ENCODE data around the gene TRIM67.
"Not testable (repeated sequence)": the region's sequence is repeated elsewhere in the genome, so short reads cannot be mapped to it uniquely, and the experiment has no call there.

TRIM67 gene

DNA sequence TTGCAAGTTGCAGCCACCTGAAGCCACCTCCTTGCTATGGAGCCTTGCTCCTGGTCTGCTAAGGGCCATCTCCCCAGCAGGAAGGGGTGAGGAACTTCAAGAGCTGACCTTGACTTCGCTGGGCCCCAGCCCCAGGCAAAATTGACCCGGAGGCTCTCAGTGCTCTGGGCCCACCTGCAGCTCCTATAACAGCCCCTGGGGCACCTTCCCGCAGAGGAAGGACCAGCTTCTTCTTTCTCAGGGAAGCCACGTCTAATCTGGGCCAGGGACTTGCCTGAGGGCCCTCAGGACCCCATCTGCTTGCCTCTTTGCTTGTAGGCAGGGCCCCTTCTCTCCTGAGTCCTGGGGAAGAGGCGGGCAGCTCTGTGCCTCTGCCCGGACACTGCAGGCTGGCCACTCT lies 48.3 kb downstream of the TRIM67 start:
- no peak for ATAC-seq
- TF ChIP-seq ESRRG (CRISPR knock-in tag; IDR thresholded peaks at IDR 0.05) = no peak
- no peak for TF ChIP-seq ZNF565 (CRISPR knock-in tag; conservative IDR thresholded peaks at IDR 0.05; ENCODE audit: low read depth)
- no peak for TF ChIP-seq ARNTL (CRISPR knock-in tag; IDR thresholded peaks at IDR 0.05; ENCODE audit: borderline replicate concordance, low read depth)
- TF ChIP-seq TOX (CRISPR knock-in tag; IDR thresholded peaks at IDR 0.05; ENCODE audit: borderline replicate concordance) = no peak
- no peak for TF ChIP-seq SNAI2 (CRISPR knock-in tag; IDR thresholded peaks at IDR 0.05)
- no peak for TF ChIP-seq PPARA (CRISPR knock-in tag; IDR thresholded peaks at IDR 0.05; ENCODE audit: borderline replicate concordance)
- TF ChIP-seq, protein P1, sequence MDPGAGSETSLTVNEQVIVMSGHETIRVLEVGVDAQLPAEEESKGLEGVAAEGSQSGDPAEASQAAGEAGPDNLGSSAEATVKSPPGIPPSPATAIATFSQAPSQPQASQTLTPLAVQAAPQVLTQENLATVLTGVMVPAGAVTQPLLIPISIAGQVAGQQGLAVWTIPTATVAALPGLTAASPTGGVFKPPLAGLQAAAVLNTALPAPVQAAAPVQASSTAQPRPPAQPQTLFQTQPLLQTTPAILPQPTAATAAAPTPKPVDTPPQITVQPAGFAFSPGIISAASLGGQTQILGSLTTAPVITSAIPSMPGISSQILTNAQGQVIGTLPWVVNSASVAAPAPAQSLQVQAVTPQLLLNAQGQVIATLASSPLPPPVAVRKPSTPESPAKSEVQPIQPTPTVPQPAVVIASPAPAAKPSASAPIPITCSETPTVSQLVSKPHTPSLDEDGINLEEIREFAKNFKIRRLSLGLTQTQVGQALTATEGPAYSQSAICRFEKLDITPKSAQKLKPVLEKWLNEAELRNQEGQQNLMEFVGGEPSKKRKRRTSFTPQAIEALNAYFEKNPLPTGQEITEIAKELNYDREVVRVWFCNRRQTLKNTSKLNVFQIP (CRISPR knock-in tag; IDR thresholded peaks at IDR 0.05; ENCODE audit: borderline replicate concordance, low read depth) = no peak
- no peak for TF ChIP-seq GLIS3 (CRISPR knock-in tag; IDR thresholded peaks at IDR 0.05)
- no peak for TF ChIP-seq OSR1 (CRISPR knock-in tag; IDR thresholded peaks at IDR 0.05)
- TF ChIP-seq ZFP3 (CRISPR knock-in tag; IDR thresholded peaks at IDR 0.05) = no peak
- TF ChIP-seq ZNF8 (CRISPR knock-in tag; IDR thresholded peaks at IDR 0.05) = no peak
- no peak for TF ChIP-seq BACH2 (CRISPR knock-in tag; IDR thresholded peaks at IDR 0.05; ENCODE audit: borderline replicate concordance)
- no peak for TF ChIP-seq ZNF70 (CRISPR knock-in tag; IDR thresholded peaks at IDR 0.05)
- TF ChIP-seq RARB (CRISPR knock-in tag; IDR thresholded peaks at IDR 0.05) = no peak

DNA sequence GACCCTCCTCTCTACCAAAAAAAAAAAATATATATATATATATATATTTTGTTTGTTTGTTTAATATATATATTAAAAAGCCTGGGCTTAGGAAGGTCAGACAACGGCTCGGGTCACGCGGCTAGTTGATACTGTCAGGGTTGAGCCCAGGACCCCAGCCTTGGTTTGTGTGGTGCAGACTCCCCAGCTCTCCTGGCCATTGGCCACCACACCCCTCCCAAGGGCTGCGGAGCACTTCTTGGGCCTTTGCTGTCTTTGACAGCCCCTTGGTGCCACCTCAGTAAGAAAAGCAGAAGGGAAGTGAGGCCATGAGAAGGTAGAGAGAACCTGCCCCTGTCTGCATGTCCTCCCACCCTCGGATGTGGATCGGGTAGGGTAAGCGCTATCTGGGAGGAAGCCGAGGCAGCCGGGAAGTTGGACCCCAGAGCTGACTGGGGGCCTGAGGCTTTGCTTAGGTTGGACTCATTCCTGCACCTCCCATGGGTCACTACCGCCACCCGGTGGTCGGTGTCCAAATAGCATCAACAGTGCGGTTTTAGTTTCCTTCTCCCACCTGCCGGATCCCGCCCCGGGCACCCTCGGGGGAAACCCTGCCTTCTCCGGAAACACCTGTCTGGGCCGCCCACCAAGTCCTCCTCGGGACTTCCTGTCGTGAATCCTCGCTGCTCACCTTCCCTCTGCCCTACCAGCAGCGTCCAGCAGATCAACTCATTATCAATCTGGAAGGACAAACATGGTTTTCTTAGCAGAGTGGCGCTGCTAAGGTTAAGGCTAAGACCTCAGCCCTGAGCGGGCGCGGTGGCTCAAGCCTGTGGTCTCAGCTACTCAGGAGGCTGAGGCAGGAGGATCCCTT lies 49.4 kb downstream of the TRIM67 start:
- TF ChIP-seq, protein P2, sequence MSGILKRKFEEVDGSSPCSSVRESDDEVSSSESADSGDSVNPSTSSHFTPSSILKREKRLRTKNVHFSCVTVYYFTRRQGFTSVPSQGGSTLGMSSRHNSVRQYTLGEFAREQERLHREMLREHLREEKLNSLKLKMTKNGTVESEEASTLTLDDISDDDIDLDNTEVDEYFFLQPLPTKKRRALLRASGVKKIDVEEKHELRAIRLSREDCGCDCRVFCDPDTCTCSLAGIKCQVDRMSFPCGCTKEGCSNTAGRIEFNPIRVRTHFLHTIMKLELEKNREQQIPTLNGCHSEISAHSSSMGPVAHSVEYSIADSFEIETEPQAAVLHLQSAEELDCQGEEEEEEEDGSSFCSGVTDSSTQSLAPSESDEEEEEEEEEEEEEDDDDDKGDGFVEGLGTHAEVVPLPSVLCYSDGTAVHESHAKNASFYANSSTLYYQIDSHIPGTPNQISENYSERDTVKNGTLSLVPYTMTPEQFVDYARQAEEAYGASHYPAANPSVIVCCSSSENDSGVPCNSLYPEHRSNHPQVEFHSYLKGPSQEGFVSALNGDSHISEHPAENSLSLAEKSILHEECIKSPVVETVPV (CRISPR knock-in tag; IDR thresholded peaks at IDR 0.05) = no peak
- TF ChIP-seq, protein P3, sequence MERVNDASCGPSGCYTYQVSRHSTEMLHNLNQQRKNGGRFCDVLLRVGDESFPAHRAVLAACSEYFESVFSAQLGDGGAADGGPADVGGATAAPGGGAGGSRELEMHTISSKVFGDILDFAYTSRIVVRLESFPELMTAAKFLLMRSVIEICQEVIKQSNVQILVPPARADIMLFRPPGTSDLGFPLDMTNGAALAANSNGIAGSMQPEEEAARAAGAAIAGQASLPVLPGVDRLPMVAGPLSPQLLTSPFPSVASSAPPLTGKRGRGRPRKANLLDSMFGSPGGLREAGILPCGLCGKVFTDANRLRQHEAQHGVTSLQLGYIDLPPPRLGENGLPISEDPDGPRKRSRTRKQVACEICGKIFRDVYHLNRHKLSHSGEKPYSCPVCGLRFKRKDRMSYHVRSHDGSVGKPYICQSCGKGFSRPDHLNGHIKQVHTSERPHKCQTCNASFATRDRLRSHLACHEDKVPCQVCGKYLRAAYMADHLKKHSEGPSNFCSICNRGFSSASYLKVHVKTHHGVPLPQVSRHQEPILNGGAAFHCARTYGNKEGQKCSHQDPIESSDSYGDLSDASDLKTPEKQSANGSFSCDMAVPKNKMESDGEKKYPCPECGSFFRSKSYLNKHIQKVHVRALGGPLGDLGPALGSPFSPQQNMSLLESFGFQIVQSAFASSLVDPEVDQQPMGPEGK (CRISPR knock-in tag; IDR thresholded peaks at IDR 0.05; ENCODE audit: borderline replicate concordance) = no peak
- TF ChIP-seq ZNF8 (CRISPR knock-in tag; IDR thresholded peaks at IDR 0.05) (no peak), TCF4 (CRISPR knock-in tag; IDR thresholded peaks at IDR 0.05; ENCODE audit: borderline replicate concordance) (no peak), ZNF565 (CRISPR knock-in tag; conservative IDR thresholded peaks at IDR 0.05; ENCODE audit: low read depth) (no peak), GLIS3 (CRISPR knock-in tag; IDR thresholded peaks at IDR 0.05) (no peak), RARB (CRISPR knock-in tag; IDR thresholded peaks at IDR 0.05) (no peak), ZNF70 (CRISPR knock-in tag; IDR thresholded peaks at IDR 0.05) (no peak), OSR1 (CRISPR knock-in tag; IDR thresholded peaks at IDR 0.05) (no peak), PPARA (CRISPR knock-in tag; IDR thresholded peaks at IDR 0.05; ENCODE audit: borderline replicate concordance) (no peak), ZC3H10 (CRISPR knock-in tag; IDR thresholded peaks at IDR 0.05) (no peak), ESRRG (CRISPR knock-in tag; IDR thresholded peaks at IDR 0.05) (no peak), SNAI2 (CRISPR knock-in tag; IDR thresholded peaks at IDR 0.05) (no peak), BACH2 (CRISPR knock-in tag; IDR thresholded peaks at IDR 0.05; ENCODE audit: borderline replicate concordance) (no peak)
- TF ChIP-seq, protein P4, sequence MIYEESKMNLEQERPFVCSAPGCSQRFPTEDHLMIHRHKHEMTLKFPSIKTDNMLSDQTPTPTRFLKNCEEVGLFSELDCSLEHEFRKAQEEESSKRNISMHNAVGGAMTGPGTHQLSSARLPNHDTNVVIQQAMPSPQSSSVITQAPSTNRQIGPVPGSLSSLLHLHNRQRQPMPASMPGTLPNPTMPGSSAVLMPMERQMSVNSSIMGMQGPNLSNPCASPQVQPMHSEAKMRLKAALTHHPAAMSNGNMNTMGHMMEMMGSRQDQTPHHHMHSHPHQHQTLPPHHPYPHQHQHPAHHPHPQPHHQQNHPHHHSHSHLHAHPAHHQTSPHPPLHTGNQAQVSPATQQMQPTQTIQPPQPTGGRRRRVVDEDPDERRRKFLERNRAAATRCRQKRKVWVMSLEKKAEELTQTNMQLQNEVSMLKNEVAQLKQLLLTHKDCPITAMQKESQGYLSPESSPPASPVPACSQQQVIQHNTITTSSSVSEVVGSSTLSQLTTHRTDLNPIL (CRISPR knock-in tag; IDR thresholded peaks at IDR 0.05; ENCODE audit: low read depth) = no peak
- TF ChIP-seq, protein P5, sequence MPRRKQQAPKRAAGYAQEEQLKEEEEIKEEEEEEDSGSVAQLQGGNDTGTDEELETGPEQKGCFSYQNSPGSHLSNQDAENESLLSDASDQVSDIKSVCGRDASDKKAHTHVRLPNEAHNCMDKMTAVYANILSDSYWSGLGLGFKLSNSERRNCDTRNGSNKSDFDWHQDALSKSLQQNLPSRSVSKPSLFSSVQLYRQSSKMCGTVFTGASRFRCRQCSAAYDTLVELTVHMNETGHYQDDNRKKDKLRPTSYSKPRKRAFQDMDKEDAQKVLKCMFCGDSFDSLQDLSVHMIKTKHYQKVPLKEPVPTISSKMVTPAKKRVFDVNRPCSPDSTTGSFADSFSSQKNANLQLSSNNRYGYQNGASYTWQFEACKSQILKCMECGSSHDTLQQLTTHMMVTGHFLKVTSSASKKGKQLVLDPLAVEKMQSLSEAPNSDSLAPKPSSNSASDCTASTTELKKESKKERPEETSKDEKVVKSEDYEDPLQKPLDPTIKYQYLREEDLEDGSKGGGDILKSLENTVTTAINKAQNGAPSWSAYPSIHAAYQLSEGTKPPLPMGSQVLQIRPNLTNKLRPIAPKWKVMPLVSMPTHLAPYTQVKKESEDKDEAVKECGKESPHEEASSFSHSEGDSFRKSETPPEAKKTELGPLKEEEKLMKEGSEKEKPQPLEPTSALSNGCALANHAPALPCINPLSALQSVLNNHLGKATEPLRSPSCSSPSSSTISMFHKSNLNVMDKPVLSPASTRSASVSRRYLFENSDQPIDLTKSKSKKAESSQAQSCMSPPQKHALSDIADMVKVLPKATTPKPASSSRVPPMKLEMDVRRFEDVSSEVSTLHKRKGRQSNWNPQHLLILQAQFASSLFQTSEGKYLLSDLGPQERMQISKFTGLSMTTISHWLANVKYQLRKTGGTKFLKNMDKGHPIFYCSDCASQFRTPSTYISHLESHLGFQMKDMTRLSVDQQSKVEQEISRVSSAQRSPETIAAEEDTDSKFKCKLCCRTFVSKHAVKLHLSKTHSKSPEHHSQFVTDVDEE (CRISPR knock-in tag; IDR thresholded peaks at IDR 0.05) = no peak
- TF ChIP-seq, protein P1 (CRISPR knock-in tag; IDR thresholded peaks at IDR 0.05; ENCODE audit: borderline replicate concordance, low read depth) = no peak
- ATAC-seq = peak; percentile 95

DNA sequence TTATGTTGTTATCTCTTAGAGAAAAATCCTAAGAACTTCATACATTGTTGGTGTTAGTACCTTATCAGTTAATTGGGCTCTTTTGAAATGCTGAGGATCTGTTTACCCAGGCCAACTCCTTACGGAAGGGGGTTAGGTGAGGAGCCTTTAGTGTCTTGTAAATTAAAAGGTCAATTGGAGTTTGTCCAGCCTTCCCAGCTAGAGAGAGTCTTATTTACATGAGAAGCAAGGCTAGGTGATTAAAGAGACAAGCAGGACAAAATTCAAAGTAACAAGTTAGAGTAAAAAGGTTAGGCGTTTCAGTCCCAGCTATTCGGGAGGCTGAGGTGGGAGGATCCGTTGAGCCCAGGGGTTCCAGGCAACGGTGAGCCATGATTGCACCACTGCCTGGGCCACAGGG lies 50.4 kb downstream of the TRIM67 start:
- ATAC-seq = not testable (repeated sequence)

Data from SK-N-SH treated with all-trans-retinoic acid at 6 μM for 48 hours (cell line).